BJ (cell line): Measurements from ENCODE around the gene SLC7A10. TPM values are rescaled to one million over a fixed set of nuclear protein-coding genes. Genes with fewer than 3 reads are reported as not detected.

Experiments used
- CTCF ChIA-PET: fragments of 350-600 bp; formaldehyde crosslinking; extraction: SDS; loops from one replicate; lab custom pipeline; 2021; ENCODE audit warnings: antibody characterized with exemption, inconsistent platforms; lab: Yijun Ruan, JAX
- POLR2A ChIA-PET: fragments of 300-600 bp; sonication (Branson Sonifier 250); formaldehyde crosslinking; extraction: SDS; loops from one replicate; lab custom pipeline; 2021; ENCODE audit warnings: antibody characterized with exemption; lab: Charles Lee
- DNase-seq: peaks from one replicate; pipeline ENCODE4 v3.0.0-alpha.2; 2011; ENCODE audit warnings: low read depth
- H3K27me3 ChIP-seq: 2 replicates; pipeline ENCODE4 v1.6.0; 2011; ENCODE audit warnings: low read length; ENCODE audit not compliant: control insufficient read depth, insufficient read depth
- H3K36me3 ChIP-seq: 2 replicates; pipeline ENCODE4 v1.5.1; 2011; ENCODE audit warnings: low read length; ENCODE audit not compliant: control insufficient read depth, insufficient read depth
- H3K4me3 ChIP-seq: 2 replicates; pipeline ENCODE4 v1.5.1; 2011; ENCODE audit warnings: low read depth, mild to moderate bottlenecking, control low read depth, low read length
- polyA plus RNA-seq: library from polyadenylated mRNA; depleted of rRNA; stranded (reverse); fragments of >200 nt; gene quantifications from 2 replicates; pipeline ENCODE4 v1.2.3, GENCODE V29; 2011
- TF ChIP-seq, protein P1 (sequence below): IDR thresholded peaks from 2 replicates; pipeline ENCODE4 v1.5.1; 2011; ENCODE audit warnings: low read depth, mild to moderate bottlenecking, control low read depth, inconsistent platforms, low read length, moderate library complexity; ENCODE audit not compliant: insufficient read depth

The SLC7A10 gene
- polyA plus RNA-seq, 1 experiment, result not detected

DNA sequence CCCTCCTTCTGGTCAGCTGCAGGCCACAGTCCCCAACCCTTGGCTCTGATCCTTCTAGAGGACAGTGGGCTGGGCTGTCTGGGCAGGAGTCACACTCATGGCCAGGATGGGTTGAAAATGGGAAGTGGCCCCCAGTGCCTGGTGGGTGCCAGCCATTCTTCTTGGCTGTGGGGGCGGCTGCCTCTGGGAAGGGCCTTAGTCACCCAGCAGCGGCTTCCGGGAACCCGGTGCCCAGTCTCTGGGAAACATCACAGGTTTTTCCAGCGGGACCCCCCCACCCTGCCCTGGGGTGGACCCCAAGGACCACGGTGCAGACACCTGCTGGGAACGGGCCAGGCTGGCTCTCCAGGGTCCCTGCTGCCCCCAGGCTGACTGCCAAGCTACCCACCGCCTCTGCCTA, 27.3 kb upstream of the SLC7A10 start:
- ChIA-PET POLR2A (no interaction called here), CTCF (no interaction called here)
- Histone ChIP-seq H3K36me3 (no peaks in the 10 kb centered on the region), H3K27me3 (no peaks in the 10 kb centered on the region; the same call in 1 of the 2 replicates), H3K4me3 (no peak overlapping the region)
- DNase-seq, result no peak
- TF ChIP-seq, protein P1, sequence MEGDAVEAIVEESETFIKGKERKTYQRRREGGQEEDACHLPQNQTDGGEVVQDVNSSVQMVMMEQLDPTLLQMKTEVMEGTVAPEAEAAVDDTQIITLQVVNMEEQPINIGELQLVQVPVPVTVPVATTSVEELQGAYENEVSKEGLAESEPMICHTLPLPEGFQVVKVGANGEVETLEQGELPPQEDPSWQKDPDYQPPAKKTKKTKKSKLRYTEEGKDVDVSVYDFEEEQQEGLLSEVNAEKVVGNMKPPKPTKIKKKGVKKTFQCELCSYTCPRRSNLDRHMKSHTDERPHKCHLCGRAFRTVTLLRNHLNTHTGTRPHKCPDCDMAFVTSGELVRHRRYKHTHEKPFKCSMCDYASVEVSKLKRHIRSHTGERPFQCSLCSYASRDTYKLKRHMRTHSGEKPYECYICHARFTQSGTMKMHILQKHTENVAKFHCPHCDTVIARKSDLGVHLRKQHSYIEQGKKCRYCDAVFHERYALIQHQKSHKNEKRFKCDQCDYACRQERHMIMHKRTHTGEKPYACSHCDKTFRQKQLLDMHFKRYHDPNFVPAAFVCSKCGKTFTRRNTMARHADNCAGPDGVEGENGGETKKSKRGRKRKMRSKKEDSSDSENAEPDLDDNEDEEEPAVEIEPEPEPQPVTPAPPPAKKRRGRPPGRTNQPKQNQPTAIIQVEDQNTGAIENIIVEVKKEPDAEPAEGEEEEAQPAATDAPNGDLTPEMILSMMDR, result no peak

DNA sequence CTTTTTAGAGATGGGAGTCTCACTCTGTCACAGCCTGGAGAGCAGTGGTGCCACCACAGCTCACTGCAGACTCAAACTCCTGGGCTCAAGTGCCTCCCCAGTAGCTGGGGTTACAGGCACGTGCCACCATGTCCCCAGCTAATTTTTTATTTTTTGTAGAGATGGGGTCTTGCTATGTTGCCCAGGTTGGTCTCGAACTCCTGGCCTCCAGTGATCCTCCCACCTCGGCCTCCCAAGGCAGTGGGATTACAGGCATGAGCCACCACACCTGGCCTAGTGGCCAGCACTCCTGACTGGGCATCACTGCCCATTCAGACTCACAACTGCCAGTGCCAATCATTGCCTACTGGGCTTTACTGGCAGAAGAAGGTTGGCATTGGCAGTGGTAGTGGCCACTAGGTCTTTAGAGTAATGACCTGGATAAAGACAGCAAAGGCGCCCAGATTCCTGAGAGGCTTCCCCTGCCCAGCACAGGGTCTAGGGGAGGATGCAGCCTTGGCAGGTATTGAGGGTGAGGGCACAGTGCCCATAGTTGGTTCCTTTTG, 26.8 kb upstream of the SLC7A10 start:
- no peak overlapping the region for H3K4me3 ChIP-seq
- TF ChIP-seq, protein P1, result no peak
- CTCF ChIA-PET, result interaction anchor here (0.9 kb wide), 1 partner anchor 19 kb away, joined by 3 read pairs; no protein-coding TSS in a partner anchor

DNA sequence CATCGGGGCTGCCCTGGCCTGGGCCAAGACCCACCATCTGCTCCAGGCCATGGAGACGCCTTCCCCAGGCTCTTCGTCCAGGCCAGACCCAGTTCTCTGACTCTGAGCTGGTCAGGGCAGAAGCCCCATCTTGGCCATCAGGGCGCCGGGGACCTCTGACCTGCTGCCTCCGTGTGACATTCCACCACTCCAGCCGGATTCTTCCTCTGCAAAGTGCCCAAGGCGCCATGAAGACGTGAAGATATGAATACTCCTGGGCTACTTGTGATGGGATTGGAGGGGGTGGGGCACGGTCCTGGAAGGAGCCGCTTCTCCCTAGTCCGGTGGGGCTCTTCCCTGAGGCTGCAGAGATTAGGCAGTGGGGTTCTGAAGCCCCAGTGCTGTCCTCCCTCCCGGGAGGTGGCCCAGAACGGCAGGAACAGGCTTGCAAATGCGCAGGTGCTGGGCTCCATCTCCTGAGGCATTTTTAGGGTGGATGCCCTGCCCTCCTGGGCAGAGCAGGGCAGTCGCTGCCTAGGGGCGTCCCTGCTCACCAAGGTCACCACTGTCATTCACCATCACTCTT, 26.0 kb upstream of the SLC7A10 start:
- TF ChIP-seq, protein P1, result no peak
- Histone ChIP-seq H3K4me3 (no peak overlapping the region), H3K27me3 (no peaks in the 10 kb centered on the region; the same call in 1 of the 2 replicates), H3K36me3 (no peaks in the 10 kb centered on the region)
- ChIA-PET POLR2A (no interaction called here), CTCF (interaction anchor here (0.6 to 0.9 kb wide), 2 partner anchors 18 to 22 kb away, joined by 3 read pairs; no protein-coding TSS in a partner anchor)
- no peak for DNase-seq

More for the DNA sequence above, 26.8 kb upstream of the SLC7A10 start:
- no peaks in the 10 kb centered on the region; the same call in 1 of the 2 replicates for H3K27me3 ChIP-seq
- POLR2A ChIA-PET, result no interaction called here
- H3K36me3 ChIP-seq, result no peaks in the 10 kb centered on the region
- no peak for DNase-seq

DNA sequence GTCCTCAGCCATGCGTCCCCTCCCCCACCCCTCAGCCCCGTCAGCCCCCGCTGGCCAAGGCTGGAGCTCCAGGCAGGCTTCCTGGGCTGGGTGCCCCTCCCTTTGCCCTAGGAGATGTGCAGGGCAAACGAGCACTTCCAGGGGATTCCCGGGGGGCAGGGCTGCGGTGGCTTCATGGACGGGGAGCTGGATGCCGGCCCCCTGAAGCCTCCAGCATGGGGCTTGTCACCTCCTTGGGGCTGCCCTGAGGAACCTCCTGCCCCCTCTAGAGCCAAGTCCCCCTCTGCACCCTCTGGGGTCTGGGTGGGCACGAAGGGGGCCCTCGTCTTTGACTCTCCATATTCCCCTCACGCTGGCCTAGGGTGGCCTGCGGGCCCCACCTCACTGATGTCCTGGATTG, 25.4 kb upstream of the SLC7A10 start:
- Histone ChIP-seq H3K4me3 (no peak overlapping the region), H3K27me3 (no peaks in the 10 kb centered on the region; the same call in 1 of the 2 replicates), H3K36me3 (no peaks in the 10 kb centered on the region)
- CTCF ChIA-PET, result interaction anchor here (0.6 kb wide), 1 partner anchor 23 kb away, joined by 3 read pairs; no protein-coding TSS in a partner anchor
- TF ChIP-seq, protein P1, result no peak
- no peak for DNase-seq
- POLR2A ChIA-PET, result no interaction called here

DNA sequence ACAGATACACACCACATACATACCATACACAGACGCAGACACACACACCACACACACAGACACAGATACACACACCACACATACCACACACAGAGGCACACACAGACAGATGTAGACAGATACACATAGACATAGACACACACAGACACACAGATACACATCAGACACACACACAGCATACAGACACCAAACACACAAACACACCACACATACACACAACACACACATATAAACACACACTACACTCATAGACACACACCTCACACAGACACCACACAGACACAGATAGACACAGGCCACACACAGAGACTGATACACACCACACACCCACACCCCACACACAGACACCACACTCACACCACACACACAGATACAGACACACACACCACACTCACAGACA, 24.9 kb upstream of the SLC7A10 start:
- CTCF ChIA-PET, result no interaction called here

More for the DNA sequence above, 24.9 kb upstream of the SLC7A10 start:
- TF ChIP-seq, protein P1, result no peak
- H3K4me3 ChIP-seq, result no peak overlapping the region
- no peak for DNase-seq
- POLR2A ChIA-PET, result no interaction called here
- no peaks in the 10 kb centered on the region for H3K36me3 ChIP-seq
- no peaks in the 10 kb centered on the region; the same call in 1 of the 2 replicates for H3K27me3 ChIP-seq
